Suprapubic skin (tissue), 4 donors: ENCODE measurements around the gene HBP1. TPM values are rescaled to one million over a fixed set of nuclear protein-coding genes. Genes with fewer than 3 reads are reported as not detected.
"Not testable (repeated sequence)": the region's sequence is repeated elsewhere in the genome, so short reads cannot be mapped to it uniquely, and the experiment has no call there.

Experiments
- DNase-seq, 2 donors: peaks; one replicate each; pipeline ENCODE4 v3.0.0-alpha.2; 2019; ENCODE audit warnings: low spot score in 2 of 2
- H3K27ac ChIP-seq: fragments of 200-600 bp; sonication (generic); one replicate; pipeline ENCODE4 v1.5.1; 2019
- H3K27me3 ChIP-seq: fragments of 200-600 bp; sonication (generic); one replicate; pipeline ENCODE4 v1.5.1; 2019
- H3K36me3 ChIP-seq: fragments of 200-600 bp; sonication (generic); one replicate; pipeline ENCODE4 v1.5.1; 2019
- H3K4me1 ChIP-seq: fragments of 200-600 bp; sonication (generic); one replicate; pipeline ENCODE4 v1.5.1; 2019
- H3K4me3 ChIP-seq: fragments of 200-600 bp; sonication (generic); one replicate; pipeline ENCODE4 v1.5.1; 2019; ENCODE audit warnings: mild to moderate bottlenecking
- H3K9me3 ChIP-seq: fragments of 200-600 bp; sonication (generic); one replicate; pipeline ENCODE4 v1.5.1; 2019
- EP300 ChIP-seq: sonication (generic); formaldehyde crosslinking; IDR thresholded peaks from one replicate; pipeline ENCODE4 v1.6.1; 2017; ENCODE audit warnings: antibody characterized with exemption
- POLR2A ChIP-seq, 2 donors: fragments of 450-650 bp; IDR thresholded peaks; one replicate each; pipeline ENCODE4 v1.6.1; 2017; ENCODE audit warnings: antibody characterized with exemption in 2 of 2, mild to moderate bottlenecking in 2 of 2, moderate library complexity in 2 of 2
- POLR2AphosphoS5 ChIP-seq, 3 donors: sonication (generic); formaldehyde crosslinking; IDR thresholded peaks; one replicate each; pipeline ENCODE4 v1.6.1; 2017; ENCODE audit warnings: antibody characterized with exemption in 3 of 3
- WGBS: methylation state at CpG from one replicate; pipeline ENCODE4 v1.1.5; 2018; 5-methylcytosine and 5-hydroxymethylcytosine counted together
- total RNA-seq, 4 donors: library from RNA; depleted of rRNA; stranded (reverse); fragments of >200 nt; gene quantifications; one replicate each; pipeline ENCODE4 v1.1.0, GENCODE V29; 2016
- TF ChIP-seq, protein P1 (sequence below), 2 donors: fragments of 200-600 bp in 1 of 2; fragments of 450-650 bp in 1 of 2; sonication (generic) in 1 of 2; IDR thresholded peaks; one replicate each; pipeline ENCODE4 v1.5.1; 2016 to 2019; ENCODE audit warnings: antibody characterized with exemption in 2 of 2, mild to moderate bottlenecking in 1 of 2, moderate library complexity in 1 of 2

The HBP1 gene
- total RNA-seq, 4 donors from 2014 or later: 101 to 207 (median 138) TPM

DNA sequence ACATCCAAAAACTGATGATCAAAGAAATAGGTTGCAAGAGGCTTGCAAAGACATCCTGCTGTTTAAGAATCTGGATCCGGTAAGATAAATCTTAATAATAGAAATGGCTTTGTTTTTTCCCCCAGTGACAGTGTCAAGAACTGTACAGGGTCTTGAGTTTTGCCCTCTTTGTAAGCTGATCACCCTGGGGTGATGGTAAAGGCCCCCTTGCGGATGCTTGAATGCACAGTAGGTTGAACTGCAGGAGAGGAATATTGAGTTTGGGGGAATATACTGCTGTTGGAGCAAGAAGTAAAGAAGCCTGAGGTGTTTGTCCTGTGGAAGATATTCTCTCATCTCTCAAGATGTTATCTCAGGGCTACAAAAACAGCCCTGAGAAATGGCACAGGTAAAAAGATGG lies 40.6 kb upstream of the HBP1 start:
- no peaks in the 10 kb centered on the region for H3K4me1 ChIP-seq
- TF ChIP-seq, protein P1, sequence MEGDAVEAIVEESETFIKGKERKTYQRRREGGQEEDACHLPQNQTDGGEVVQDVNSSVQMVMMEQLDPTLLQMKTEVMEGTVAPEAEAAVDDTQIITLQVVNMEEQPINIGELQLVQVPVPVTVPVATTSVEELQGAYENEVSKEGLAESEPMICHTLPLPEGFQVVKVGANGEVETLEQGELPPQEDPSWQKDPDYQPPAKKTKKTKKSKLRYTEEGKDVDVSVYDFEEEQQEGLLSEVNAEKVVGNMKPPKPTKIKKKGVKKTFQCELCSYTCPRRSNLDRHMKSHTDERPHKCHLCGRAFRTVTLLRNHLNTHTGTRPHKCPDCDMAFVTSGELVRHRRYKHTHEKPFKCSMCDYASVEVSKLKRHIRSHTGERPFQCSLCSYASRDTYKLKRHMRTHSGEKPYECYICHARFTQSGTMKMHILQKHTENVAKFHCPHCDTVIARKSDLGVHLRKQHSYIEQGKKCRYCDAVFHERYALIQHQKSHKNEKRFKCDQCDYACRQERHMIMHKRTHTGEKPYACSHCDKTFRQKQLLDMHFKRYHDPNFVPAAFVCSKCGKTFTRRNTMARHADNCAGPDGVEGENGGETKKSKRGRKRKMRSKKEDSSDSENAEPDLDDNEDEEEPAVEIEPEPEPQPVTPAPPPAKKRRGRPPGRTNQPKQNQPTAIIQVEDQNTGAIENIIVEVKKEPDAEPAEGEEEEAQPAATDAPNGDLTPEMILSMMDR (IDR thresholded peaks at IDR 0.05): no peak
- TF ChIP-seq EP300 (no peak), POLR2A (IDR thresholded peaks at IDR 0.05) (no peak)
- DNase-seq: no peak
- H3K4me3 ChIP-seq: no peak overlapping the region
- H3K27me3 ChIP-seq: no peaks in the 10 kb centered on the region
- H3K9me3 ChIP-seq: no peaks in the 10 kb centered on the region
- no peak overlapping the region for H3K27ac ChIP-seq
- no peaks in the 10 kb centered on the region for H3K36me3 ChIP-seq
- WGBS: 78% methylated on average over 2 of the region's 2 CpGs

DNA sequence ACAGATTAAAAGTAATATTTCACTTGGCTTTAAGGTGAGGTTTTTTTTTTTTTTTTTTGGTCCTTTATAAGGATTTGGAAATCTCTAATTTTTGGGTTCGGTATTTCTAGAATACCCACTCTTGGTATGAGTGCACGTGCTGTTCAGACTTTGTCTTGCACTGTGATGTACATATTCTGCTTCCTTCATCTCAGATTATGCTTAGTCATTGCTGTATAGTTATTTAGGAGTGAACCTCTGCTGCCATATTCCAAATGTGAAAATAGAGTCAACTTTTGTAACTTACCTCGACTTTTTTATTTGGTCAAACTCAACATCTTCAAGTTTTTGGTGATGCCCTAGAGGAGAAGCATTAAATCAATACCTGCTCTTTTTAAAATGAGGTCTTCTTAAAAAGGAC lies 40.1 kb upstream of the HBP1 start:
- 97% methylated on average over 3 of the region's 3 CpGs for WGBS
- Histone ChIP-seq H3K27ac (no peak overlapping the region), H3K4me1 (no peaks in the 10 kb centered on the region), H3K9me3 (no peaks in the 10 kb centered on the region), H3K27me3 (no peaks in the 10 kb centered on the region), H3K36me3 (no peaks in the 10 kb centered on the region), H3K4me3 (no peak overlapping the region)
- no peak for TF ChIP-seq EP300
- TF ChIP-seq POLR2A (IDR thresholded peaks at IDR 0.05): no peak
- no peak for TF ChIP-seq POLR2AphosphoS5 (IDR thresholded peaks at IDR 0.05)
- TF ChIP-seq, protein P1 (IDR thresholded peaks at IDR 0.05): no peak
- no peak for DNase-seq

DNA sequence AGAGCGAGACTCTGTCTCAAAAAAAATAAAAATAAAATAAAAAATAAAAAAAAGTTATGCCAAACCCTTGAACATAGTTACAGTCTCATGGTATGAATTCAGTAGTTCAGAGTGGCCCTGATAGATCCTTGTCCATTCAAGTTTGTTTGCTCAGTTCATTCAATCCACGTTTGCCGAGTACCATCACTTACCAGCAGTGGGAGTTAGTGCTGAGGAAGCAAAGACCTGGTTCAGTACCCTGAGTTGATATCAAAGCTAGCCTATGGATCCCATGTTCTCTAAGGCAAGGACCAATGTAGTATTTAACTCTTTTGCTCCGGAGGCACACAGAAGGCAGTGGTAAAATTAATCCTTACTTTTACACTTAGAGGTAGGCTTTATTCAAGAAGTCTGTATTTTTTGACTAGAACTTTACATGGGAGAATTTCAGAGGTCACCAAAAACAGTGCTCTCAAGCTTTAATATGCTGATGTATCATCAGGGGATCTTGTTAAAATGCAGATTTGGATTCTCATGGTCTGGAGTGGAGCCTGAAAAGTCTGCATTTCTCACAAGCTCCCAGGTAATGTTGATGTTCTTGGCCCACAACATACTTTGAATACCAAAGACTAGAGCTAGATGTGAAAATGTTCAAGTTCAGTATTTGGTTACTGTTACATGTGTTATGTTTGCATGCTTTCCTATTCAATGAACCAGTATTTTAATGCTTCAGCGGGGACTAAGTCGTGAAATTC lies 38.1 kb upstream of the HBP1 start:
- Histone ChIP-seq H3K27ac (no peak overlapping the region), H3K36me3 (no peaks in the 10 kb centered on the region), H3K4me1 (no peaks in the 10 kb centered on the region), H3K27me3 (no peaks in the 10 kb centered on the region), H3K9me3 (no peaks in the 10 kb centered on the region), H3K4me3 (no peak overlapping the region)
- no peak for TF ChIP-seq POLR2A (IDR thresholded peaks at IDR 0.05)
- no peak for TF ChIP-seq POLR2AphosphoS5 (IDR thresholded peaks at IDR 0.05)
- TF ChIP-seq, protein P1 (IDR thresholded peaks at IDR 0.05): no peak
- no peak for DNase-seq
- 69% methylated on average over 6 of the region's 6 CpGs for WGBS

DNA sequence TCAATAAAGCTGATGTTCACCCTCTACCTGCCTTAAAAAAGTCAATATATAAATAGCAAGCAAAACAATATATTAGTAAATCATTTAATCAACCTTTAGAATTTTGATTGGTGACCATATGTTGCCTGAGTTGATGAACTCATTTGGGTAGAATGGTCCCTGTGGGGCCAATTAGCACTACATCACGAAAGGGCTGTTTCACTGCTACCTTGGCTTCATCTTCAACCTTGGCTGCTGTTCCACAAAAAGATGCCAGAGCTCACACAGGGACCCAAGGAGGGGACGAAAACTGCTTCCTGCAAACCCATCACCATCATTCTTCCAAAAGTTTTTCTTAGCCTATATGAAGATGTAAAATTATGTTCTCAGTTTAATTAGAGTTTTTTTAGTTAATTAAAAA lies 35.4 kb upstream of the HBP1 start:
- no peaks in the 10 kb centered on the region for H3K9me3 ChIP-seq
- TF ChIP-seq, protein P1 (IDR thresholded peaks at IDR 0.05): no peak
- TF ChIP-seq EP300 (no peak), POLR2AphosphoS5 (IDR thresholded peaks at IDR 0.05) (no peak), POLR2A (IDR thresholded peaks at IDR 0.05) (no peak)
- H3K4me1 ChIP-seq: no peaks in the 10 kb centered on the region
- no peak overlapping the region for H3K4me3 ChIP-seq
- 71% methylated on average over 2 of the region's 2 CpGs for WGBS
- DNase-seq: no peak
- H3K27me3 ChIP-seq: no peaks in the 10 kb centered on the region
- no peaks in the 10 kb centered on the region for H3K36me3 ChIP-seq
- no peak overlapping the region for H3K27ac ChIP-seq

DNA sequence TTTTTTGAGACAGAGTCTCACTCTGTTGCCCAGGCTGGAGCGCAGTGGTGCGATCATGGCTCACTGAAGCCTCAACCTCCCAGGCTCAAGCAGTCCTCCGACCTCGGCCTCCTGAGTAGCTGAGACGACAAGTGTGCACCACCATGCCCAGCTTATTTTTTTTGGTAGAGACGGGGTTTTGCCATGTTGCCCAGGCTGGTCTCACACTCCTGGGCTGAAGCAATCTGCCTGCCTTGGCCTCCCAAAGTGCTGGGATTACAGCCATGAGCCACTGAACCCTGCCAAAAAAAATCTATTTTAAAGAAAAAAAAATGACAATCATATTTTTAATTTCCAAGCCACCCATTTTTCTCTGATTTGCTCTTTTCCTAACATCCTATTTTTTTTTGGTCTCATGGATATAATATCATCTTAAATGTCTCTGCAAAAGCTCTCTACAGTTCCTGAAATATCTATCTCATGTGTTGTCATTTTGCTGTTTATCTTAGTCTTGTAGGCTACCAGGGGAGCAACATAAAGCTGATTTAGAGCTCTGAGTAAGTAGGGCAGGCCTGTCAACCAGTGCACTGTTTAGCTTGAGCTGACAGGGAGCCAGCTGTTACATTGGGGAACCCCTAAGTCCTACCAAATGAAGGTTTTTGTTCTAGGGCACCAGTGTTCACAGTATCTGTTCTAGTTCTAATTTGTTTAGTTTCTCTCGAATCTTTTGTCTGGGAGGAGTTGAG lies 29.9 kb upstream of the HBP1 start:
- H3K27ac ChIP-seq: no peak overlapping the region
- H3K4me1 ChIP-seq: no peaks in the 10 kb centered on the region
- no peaks in the 10 kb centered on the region for H3K27me3 ChIP-seq
- TF ChIP-seq EP300: no peak
- TF ChIP-seq POLR2A (IDR thresholded peaks at IDR 0.05): no peak
- TF ChIP-seq POLR2AphosphoS5 (IDR thresholded peaks at IDR 0.05): no peak
- TF ChIP-seq, protein P1 (IDR thresholded peaks at IDR 0.05): no peak
- no peak overlapping the region for H3K4me3 ChIP-seq
- H3K9me3 ChIP-seq: no peaks in the 10 kb centered on the region
- H3K36me3 ChIP-seq: no peaks in the 10 kb centered on the region
- WGBS: 83% methylated on average over 7 of the region's 7 CpGs
- DNase-seq: no peak

DNA sequence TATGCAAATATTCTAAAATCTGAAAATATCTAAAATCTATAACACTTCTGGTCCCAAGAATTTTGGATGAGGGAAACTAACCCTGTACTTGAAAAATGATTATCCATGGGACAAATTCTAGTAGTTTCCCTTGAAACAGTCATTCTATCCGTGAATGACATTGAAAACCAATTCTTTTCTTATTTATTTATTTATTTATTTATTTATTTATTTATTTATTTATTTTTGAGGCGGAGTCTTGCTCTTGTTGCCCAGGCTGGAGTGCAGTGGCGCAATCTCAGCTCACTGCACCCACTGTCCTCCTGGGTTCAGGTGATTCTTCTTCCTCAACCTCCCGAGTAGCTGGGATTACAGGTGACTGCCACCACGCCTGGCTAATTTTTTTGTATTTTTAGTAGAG lies 24.9 kb upstream of the HBP1 start:
- H3K27me3 ChIP-seq, H3K4me3 ChIP-seq, H3K4me1 ChIP-seq, DNase-seq, H3K27ac ChIP-seq, H3K36me3 ChIP-seq, H3K9me3 ChIP-seq: not testable (repeated sequence)
- 85% methylated on average over 5 of the region's 5 CpGs for WGBS
